Thoracic aorta (tissue), 2 donors: ENCODE measurements around the gene INO80E. TPM values are rescaled to one million over a fixed set of nuclear protein-coding genes. Genes with fewer than 3 reads are reported as not detected.
A peak's percentile ranks its signal among the peaks of the same experiment; 100 is the strongest.

ENCODE experiments used
- ATAC-seq: fragments of 150-250 bp; one replicate; pipeline ENCODE4 v1.8.0; 2017; ENCODE audit warnings: low read depth; ENCODE audit not compliant: insufficient number of reproducible peaks, low FRiP score
- DNase-seq: peaks from one replicate; pipeline ENCODE4 v3.0.0-alpha.2; 2020; ENCODE audit warnings: low spot score
- H3K27ac ChIP-seq, 2 donors: fragments of 200-600 bp; sonication (generic); 1 replicate in 1 of 2; 2 replicates in 1 of 2; pipeline ENCODE4 v1.5.1; 2016; ENCODE audit warnings: mild to moderate bottlenecking in 2 of 2, moderate library complexity in 2 of 2
- H3K27me3 ChIP-seq: fragments of 200-600 bp; sonication (generic); replicated peaks from 2 replicates; pipeline ENCODE4 v1.6.0; 2016; ENCODE audit warnings: mild to moderate bottlenecking; ENCODE audit not compliant: insufficient read depth
- H3K36me3 ChIP-seq: fragments of 200-600 bp; sonication (generic); one replicate; pipeline ENCODE4 v1.5.1; 2016
- H3K4me1 ChIP-seq, 2 donors: fragments of 200-600 bp; sonication (generic); 1 replicate in 1 of 2; 2 replicates in 1 of 2; pipeline versions ENCODE4 v1.5.1 to v1.6.0; 2016; ENCODE audit warnings: low read depth in 2 of 2, mild to moderate bottlenecking in 1 of 2; ENCODE audit not compliant: control insufficient read depth in 1 of 2
- H3K4me3 ChIP-seq: fragments of 200-600 bp; sonication (generic); 2 replicates; pipeline ENCODE4 v1.5.1; 2016; ENCODE audit warnings: mild to moderate bottlenecking
- H3K9me3 ChIP-seq: fragments of 200-600 bp; sonication (generic); 2 replicates; pipeline ENCODE4 v1.5.1; 2016
- total RNA-seq, 2 donors: library from RNA; depleted of rRNA; stranded (reverse); fragments of >200 nt; gene quantifications; one replicate each; pipeline versions ENCODE4 v1.1.0 to v1.2.3, GENCODE V29; 2016
- TF ChIP-seq, protein P1 (sequence below): fragments of 200-600 bp; sonication (generic); IDR thresholded peaks from one replicate; pipeline ENCODE4 v1.5.1; 2019; ENCODE audit warnings: antibody characterized with exemption

INO80E gene
- total RNA-seq, 2 donors from 2014 or later: 67.4 to 81.8 TPM

DNA sequence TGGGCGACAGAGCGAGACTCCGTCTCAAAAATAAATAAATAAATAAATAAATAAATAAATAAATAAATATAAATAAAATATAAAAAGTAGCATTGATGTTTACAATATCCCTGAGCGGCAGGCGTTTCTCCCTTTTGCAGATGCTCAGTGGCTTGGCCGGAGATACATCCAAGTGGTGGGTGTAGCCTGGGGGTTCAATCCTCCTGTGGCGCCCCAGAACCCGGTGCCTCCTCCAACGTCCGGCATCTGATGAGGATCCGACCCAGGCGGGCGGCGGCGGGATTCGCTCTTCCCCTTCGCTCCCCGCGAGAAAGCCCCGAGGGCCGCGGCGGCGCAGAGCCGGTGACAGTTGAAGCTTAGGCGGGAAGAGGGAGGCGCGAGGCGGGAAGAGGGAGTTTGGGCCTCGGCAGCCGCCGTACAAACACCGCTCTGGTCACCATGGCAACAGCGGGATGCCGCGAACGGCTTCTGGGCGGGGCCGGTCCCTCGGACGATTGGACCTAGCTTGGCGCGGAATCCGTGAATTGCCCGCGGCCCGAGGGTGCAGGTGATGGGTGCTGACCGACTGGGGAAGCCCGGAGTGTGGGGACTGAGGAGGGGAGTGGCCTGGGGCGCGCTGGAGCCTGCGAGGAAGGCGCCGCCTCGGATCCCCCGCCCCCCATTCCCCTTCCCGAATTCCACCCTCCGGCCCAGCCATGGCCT is 56.8 kb downstream of the INO80E start:
- H3K36me3 ChIP-seq: no peaks in the 10 kb centered on the region
- ATAC-seq (peak; percentile 55), DNase-seq (peak; percentile 67)
- peak overlapping the region; percentile 27 to 60 for H3K27ac ChIP-seq
- no peaks in the 10 kb centered on the region for H3K27me3 ChIP-seq
- TF ChIP-seq, protein P1, sequence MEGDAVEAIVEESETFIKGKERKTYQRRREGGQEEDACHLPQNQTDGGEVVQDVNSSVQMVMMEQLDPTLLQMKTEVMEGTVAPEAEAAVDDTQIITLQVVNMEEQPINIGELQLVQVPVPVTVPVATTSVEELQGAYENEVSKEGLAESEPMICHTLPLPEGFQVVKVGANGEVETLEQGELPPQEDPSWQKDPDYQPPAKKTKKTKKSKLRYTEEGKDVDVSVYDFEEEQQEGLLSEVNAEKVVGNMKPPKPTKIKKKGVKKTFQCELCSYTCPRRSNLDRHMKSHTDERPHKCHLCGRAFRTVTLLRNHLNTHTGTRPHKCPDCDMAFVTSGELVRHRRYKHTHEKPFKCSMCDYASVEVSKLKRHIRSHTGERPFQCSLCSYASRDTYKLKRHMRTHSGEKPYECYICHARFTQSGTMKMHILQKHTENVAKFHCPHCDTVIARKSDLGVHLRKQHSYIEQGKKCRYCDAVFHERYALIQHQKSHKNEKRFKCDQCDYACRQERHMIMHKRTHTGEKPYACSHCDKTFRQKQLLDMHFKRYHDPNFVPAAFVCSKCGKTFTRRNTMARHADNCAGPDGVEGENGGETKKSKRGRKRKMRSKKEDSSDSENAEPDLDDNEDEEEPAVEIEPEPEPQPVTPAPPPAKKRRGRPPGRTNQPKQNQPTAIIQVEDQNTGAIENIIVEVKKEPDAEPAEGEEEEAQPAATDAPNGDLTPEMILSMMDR: no peak
- no peaks in the 10 kb centered on the region for H3K9me3 ChIP-seq
- H3K4me1 ChIP-seq: peaks cover 7 to 9% of the 10 kb centered on the region in 2 donors
- H3K4me3 ChIP-seq: peak overlapping the region; percentile 88

DNA sequence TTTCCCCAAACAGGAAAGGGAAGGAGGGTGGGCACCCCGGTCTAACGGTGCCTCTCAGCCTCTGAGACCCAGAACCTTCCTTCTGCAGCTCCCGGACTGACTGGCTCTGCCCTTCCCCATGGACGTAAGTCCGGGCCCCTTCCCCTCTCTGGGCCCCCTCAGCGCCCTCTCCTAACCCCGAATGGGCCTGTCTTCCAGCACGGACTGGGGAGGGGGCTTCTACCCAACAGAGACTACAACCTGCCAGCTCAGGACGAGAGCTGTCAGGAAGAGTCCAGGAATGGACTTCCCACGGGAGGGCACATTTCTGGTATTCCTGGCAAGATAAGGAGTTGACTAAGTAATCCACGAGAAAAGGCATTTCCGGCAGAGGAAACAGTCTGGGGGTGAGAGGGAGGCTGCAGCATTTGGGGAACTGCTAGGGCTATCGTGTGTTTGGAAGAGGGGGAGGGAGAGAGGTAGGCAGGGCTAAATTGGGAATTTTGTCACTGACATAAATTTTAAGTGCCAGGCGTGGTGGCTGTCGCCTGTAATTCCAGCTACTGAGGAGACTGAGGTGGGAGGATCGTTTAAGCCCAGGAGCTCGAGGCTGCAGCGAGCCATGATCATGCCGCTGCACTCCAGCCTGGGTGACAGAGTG is 57.5 kb downstream of the INO80E start:
- peak overlapping the region; percentile 27 to 60 for H3K27ac ChIP-seq
- ATAC-seq: peak; percentile 16
- TF ChIP-seq, protein P1: no peak
- H3K36me3 ChIP-seq: no peaks in the 10 kb centered on the region
- peaks cover 7 to 9% of the 10 kb centered on the region in 2 donors for H3K4me1 ChIP-seq
- H3K9me3 ChIP-seq: no peaks in the 10 kb centered on the region
- DNase-seq: no peak
- peak overlapping the region; percentile 88 for H3K4me3 ChIP-seq
- H3K27me3 ChIP-seq: no peaks in the 10 kb centered on the region

DNA sequence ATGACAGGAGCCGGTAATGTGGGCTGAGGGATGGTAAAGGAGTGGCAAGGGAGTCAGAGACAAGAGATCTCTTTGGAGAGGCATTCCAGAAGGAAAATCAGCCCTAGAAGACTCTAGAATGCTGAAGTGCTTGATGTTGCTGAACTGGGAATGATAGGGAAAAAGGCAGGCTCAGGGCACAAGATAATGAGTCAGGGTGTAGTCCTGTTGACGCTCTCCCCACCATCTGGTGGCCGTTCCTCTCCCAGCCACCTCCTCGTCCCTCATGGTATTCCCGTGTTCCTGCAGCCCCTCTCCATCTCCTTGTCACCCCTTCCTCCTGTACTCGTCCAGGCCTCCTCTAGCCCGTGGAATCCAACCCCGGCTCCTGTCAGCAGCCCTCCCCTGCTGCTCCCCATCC is 58.4 kb downstream of the INO80E start:
- ATAC-seq (no peak), DNase-seq (no peak)
- no peak overlapping the region for H3K27ac ChIP-seq

DNA sequence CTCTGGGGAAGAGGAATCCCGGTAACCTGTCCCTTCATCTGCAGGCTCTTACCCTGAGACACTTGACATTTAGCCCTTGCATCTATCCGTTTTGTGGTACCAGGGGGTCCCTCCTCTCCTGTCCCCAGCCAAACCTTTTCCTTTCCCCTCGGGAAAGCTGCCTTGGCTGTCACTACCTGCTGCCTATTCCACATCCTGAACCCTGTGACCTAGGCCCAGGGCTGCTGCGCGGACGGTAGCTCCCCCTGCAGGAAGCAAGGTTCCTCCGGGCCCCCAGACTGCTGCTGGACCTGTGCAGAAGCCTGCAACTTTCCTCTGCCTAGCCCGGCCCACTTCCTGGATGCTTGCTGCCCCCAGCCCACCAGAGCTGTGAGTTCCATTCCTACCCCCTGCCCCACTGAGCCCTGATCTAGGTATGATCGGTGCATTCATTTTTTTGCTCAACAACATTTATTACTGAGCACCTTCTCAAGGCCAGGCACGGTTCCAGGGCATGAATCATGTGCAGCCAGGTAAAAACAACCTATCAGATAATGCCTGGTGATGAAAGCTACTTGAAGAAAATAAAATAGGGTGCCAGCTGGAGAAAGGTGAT is 59.0 kb downstream of the INO80E start:
- H3K27me3 ChIP-seq: no peaks in the 10 kb centered on the region
- TF ChIP-seq, protein P1: no peak
- peaks cover 7 to 9% of the 10 kb centered on the region in 2 donors for H3K4me1 ChIP-seq
- H3K27ac ChIP-seq: no peak overlapping the region
- H3K9me3 ChIP-seq: no peaks in the 10 kb centered on the region
- no peak for ATAC-seq
- H3K36me3 ChIP-seq: no peaks in the 10 kb centered on the region
- no peak for DNase-seq
- no peak overlapping the region for H3K4me3 ChIP-seq

More for the DNA sequence above, 58.4 kb downstream of the INO80E start:
- Histone ChIP-seq H3K9me3 (no peaks in the 10 kb centered on the region), H3K27me3 (no peaks in the 10 kb centered on the region), H3K4me3 (no peak overlapping the region), H3K36me3 (no peaks in the 10 kb centered on the region), H3K4me1 (peaks cover 7 to 9% of the 10 kb centered on the region in 2 donors)
- TF ChIP-seq, protein P1: no peak

Other genes starting within 250 kb of the INO80E start
- gene ZG16, start 218.0 kb upstream of the INO80E start, total RNA-seq: not detected
- 10 to 100 TPM; 11.4 to 15.2 TPM for gene KIF22, start 205.5 kb upstream of the INO80E start, total RNA-seq
- 10 to 100 TPM; 73.0 to 99.4 TPM for gene MAZ, start 189.7 kb upstream of the INO80E start, total RNA-seq
- 10 to 100 TPM; 39.4 to 40.8 TPM for gene PRRT2, start 184.0 kb upstream of the INO80E start, total RNA-seq
- gene PAGR1, start 180.1 kb upstream of the INO80E start, total RNA-seq: 10 to 100 TPM; 40.8 to 45.2 TPM
- gene MVP, start 175.8 kb upstream of the INO80E start, total RNA-seq: 100 to 1,000 TPM; 175 to 190 TPM
- 100 to 1,000 TPM in 1 of 2 donors, 10 to 100 TPM in 1; 92.1 to 107 TPM for gene CDIPT, start 133.0 kb upstream of the INO80E start, total RNA-seq
- gene SEZ6L2, start 96.7 kb upstream of the INO80E start, total RNA-seq: 1 to 10 TPM in 1 of 2 donors, under 1 TPM in 1; 0.63 to 1.4 TPM
- gene ASPHD1, start 95.8 kb upstream of the INO80E start, total RNA-seq: under 1 TPM in 1 of 2 donors, not detected in 1; 0.27 TPM
- gene KCTD13, start 70.0 kb upstream of the INO80E start, total RNA-seq: 10 to 100 TPM; 29.2 to 37.1 TPM
- gene TMEM219, start 34.2 kb upstream of the INO80E start, total RNA-seq: 100 to 1,000 TPM in 1 of 2 donors, 10 to 100 TPM in 1; 79.7 to 161 TPM
- 10 to 100 TPM; 54.6 to 55.0 TPM for gene TAOK2, start 22.4 kb upstream of the INO80E start, total RNA-seq
- 10 to 100 TPM in 1 of 2 donors, 1 to 10 TPM in 1; 6.1 to 17.7 TPM for gene HIRIP3, start 624 bp upstream of the INO80E start, total RNA-seq
- under 1 TPM in 1 of 2 donors, not detected in 1; 0.56 TPM for gene DOC2A, start 14.8 kb downstream of the INO80E start, total RNA-seq
- not detected for gene C16orf92, start 27.0 kb downstream of the INO80E start, total RNA-seq
- not detected for gene TLCD3B, start 35.0 kb downstream of the INO80E start, total RNA-seq
- gene ALDOA, start 69.5 kb downstream of the INO80E start, total RNA-seq: 100 to 1,000 TPM; 569 to 841 TPM
- 10 to 100 TPM; 37.7 to 54.2 TPM for gene PPP4C, start 79.8 kb downstream of the INO80E start, total RNA-seq
- gene TBX6, start 95.7 kb downstream of the INO80E start, total RNA-seq: under 1 TPM in 1 of 2 donors, not detected in 1; 0.56 TPM
- gene YPEL3, start 100.0 kb downstream of the INO80E start, total RNA-seq: 100 to 1,000 TPM in 1 of 2 donors, 10 to 100 TPM in 1; 69.2 to 105 TPM
- 1 to 10 TPM; 4.6 to 6.0 TPM for gene GDPD3, start 117.3 kb downstream of the INO80E start, total RNA-seq
- gene MAPK3, start 127.0 kb downstream of the INO80E start, total RNA-seq: 100 to 1,000 TPM in 1 of 2 donors, 10 to 100 TPM in 1; 41.3 to 108 TPM
- gene CORO1A, start 187.4 kb downstream of the INO80E start, total RNA-seq: 10 to 100 TPM; 78.1 to 87.8 TPM
- 100 to 1,000 TPM in 1 of 2 donors, 10 to 100 TPM in 1; 83.4 to 224 TPM for gene BOLA2B, start 197.4 kb downstream of the INO80E start, total RNA-seq
- gene SLX1A, start 197.6 kb downstream of the INO80E start, total RNA-seq: 10 to 100 TPM; 20.1 to 43.6 TPM
- gene SULT1A3, start 203.0 kb downstream of the INO80E start, total RNA-seq: 10 to 100 TPM; 11.1 to 15.6 TPM